GM23338 (cell line): ENCODE results near the gene ACSF3. TPM values are rescaled to one million over a fixed set of nuclear protein-coding genes. Genes with fewer than 3 reads are reported as not detected.

Experiments
- ETS1 ChIP-seq: IDR thresholded peaks from 2 replicates; pipeline ENCODE4 v1.6.1; 2016; ENCODE audit warnings: antibody characterized with exemption
- JUNB ChIP-seq: IDR thresholded peaks from one replicate; pipeline ENCODE4 v1.6.1; 2016; ENCODE audit warnings: antibody characterized with exemption; ENCODE audit not compliant: unreplicated experiment
- STAT1 ChIP-seq: IDR thresholded peaks from one replicate; pipeline ENCODE4 v1.6.1; 2016; ENCODE audit warnings: antibody characterized with exemption; ENCODE audit not compliant: unreplicated experiment
- ZNF331 ChIP-seq: fragments of 250-450 bp; sonication (Bioruptor Pico); IDR thresholded peaks from 2 replicates; pipeline ENCODE4 v1.5.0; 2020; ENCODE audit warnings: low read depth, mild to moderate bottlenecking, moderate library complexity
- polyA plus RNA-seq: library from polyadenylated mRNA; unstranded; fragments of >200 nt; fragmentation: Nextera tagmentation; extraction: Ambion mirVana; gene quantifications from 2 replicates; pipeline ENCODE4 v1.2.1, GENCODE V29; 2016
- total RNA-seq: library from RNA; depleted of rRNA; stranded (reverse); fragments of >200 nt; shearing (Covaris generic); gene quantifications from 2 replicates; pipeline ENCODE4 v1.2.3, GENCODE V29; 2014
- TF ChIP-seq, protein P1 (sequence below): fragments of 250-450 bp; sonication (Bioruptor Pico); IDR thresholded peaks from 2 replicates; pipeline ENCODE4 v1.5.0; 2020; ENCODE audit warnings: mild to moderate bottlenecking, moderate library complexity
- TF ChIP-seq, protein P2 (sequence below), 2 experiments: fragments of 200-600 bp in 1 of 2; sonication (generic) in 1 of 2; conservative IDR thresholded peaks; 2 replicates each; pipeline versions ENCODE4 v1.5.1 to v1.6.1; 2016 to 2017; ENCODE audit warnings: antibody characterized with exemption in 2 of 2, low read depth in 2 of 2, mild to moderate bottlenecking in 2 of 2, moderate library complexity in 1 of 2

The ACSF3 gene
- total and polyA plus RNA-seq, 2 experiments from 2014 or later: 12.8 to 23.1 TPM

GRCh38 chr16:89090182-89090630 is 3.4 kb upstream of the ACSF3 start (continued):
- TF ChIP-seq, protein P1, sequence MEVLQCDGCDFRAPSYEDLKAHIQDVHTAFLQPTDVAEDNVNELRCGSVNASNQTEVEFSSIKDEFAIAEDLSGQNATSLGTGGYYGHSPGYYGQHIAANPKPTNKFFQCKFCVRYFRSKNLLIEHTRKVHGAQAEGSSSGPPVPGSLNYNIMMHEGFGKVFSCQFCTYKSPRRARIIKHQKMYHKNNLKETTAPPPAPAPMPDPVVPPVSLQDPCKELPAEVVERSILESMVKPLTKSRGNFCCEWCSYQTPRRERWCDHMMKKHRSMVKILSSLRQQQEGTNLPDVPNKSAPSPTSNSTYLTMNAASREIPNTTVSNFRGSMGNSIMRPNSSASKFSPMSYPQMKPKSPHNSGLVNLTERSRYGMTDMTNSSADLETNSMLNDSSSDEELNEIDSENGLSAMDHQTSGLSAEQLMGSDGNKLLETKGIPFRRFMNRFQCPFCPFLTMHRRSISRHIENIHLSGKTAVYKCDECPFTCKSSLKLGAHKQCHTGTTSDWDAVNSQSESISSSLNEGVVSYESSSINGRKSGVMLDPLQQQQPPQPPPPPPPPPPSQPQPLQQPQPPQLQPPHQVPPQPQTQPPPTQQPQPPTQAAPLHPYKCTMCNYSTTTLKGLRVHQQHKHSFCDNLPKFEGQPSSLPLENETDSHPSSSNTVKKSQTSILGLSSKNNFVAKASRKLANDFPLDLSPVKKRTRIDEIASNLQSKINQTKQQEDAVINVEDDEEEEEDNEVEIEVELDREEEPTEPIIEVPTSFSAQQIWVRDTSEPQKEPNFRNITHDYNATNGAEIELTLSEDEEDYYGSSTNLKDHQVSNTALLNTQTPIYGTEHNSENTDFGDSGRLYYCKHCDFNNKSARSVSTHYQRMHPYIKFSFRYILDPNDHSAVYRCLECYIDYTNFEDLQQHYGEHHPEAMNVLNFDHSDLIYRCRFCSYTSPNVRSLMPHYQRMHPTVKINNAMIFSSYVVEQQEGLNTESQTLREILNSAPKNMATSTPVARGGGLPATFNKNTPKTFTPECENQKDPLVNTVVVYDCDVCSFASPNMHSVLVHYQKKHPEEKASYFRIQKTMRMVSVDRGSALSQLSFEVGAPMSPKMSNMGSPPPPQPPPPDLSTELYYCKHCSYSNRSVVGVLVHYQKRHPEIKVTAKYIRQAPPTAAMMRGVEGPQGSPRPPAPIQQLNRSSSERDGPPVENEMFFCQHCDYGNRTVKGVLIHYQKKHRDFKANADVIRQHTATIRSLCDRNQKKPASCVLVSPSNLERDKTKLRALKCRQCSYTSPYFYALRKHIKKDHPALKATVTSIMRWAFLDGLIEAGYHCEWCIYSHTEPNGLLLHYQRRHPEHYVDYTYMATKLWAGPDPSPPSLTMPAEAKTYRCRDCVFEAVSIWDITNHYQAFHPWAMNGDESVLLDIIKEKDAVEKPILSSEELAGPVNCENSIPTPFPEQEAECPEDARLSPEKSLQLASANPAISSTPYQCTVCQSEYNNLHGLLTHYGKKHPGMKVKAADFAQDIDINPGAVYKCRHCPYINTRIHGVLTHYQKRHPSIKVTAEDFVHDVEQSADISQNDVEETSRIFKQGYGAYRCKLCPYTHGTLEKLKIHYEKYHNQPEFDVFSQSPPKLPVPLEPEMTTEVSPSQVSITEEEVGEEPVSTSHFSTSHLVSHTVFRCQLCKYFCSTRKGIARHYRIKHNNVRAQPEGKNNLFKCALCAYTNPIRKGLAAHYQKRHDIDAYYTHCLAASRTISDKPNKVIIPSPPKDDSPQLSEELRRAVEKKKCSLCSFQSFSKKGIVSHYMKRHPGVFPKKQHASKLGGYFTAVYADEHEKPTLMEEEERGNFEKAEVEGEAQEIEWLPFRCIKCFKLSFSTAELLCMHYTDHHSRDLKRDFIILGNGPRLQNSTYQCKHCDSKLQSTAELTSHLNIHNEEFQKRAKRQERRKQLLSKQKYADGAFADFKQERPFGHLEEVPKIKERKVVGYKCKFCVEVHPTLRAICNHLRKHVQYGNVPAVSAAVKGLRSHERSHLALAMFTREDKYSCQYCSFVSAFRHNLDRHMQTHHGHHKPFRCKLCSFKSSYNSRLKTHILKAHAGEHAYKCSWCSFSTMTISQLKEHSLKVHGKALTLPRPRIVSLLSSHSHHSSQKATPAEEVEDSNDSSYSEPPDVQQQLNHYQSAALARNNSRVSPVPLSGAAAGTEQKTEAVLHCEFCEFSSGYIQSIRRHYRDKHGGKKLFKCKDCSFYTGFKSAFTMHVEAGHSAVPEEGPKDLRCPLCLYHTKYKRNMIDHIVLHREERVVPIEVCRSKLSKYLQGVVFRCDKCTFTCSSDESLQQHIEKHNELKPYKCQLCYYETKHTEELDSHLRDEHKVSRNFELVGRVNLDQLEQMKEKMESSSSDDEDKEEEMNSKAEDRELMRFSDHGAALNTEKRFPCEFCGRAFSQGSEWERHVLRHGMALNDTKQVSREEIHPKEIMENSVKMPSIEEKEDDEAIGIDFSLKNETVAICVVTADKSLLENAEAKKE (CRISPR knock-in tag): no peak
- TF ChIP-seq ETS1: no peak
- no peak for TF ChIP-seq JUNB
- no peak for TF ChIP-seq ZNF331
- TF ChIP-seq STAT1: no peak
- TF ChIP-seq, protein P2, sequence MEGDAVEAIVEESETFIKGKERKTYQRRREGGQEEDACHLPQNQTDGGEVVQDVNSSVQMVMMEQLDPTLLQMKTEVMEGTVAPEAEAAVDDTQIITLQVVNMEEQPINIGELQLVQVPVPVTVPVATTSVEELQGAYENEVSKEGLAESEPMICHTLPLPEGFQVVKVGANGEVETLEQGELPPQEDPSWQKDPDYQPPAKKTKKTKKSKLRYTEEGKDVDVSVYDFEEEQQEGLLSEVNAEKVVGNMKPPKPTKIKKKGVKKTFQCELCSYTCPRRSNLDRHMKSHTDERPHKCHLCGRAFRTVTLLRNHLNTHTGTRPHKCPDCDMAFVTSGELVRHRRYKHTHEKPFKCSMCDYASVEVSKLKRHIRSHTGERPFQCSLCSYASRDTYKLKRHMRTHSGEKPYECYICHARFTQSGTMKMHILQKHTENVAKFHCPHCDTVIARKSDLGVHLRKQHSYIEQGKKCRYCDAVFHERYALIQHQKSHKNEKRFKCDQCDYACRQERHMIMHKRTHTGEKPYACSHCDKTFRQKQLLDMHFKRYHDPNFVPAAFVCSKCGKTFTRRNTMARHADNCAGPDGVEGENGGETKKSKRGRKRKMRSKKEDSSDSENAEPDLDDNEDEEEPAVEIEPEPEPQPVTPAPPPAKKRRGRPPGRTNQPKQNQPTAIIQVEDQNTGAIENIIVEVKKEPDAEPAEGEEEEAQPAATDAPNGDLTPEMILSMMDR (conservative IDR thresholded peaks at IDR 0.05; ENCODE audit: low read depth in 2 of 2): no peak
